ENCODE results near the gene SUV39H1.

Gene SUV39H1

GRCh38 chrX:48711929-48712505 is 15.5 kb downstream of the SUV39H1 start:
- in situ Hi-C loops (cut with MboI; ENCODE audit: low sequenced_read_pairs) = no loop called here

GRCh38 chrX:48713847-48714246 is 17.3 kb downstream of the SUV39H1 start:
- in situ Hi-C loops (cut with MboI; ENCODE audit: low sequenced_read_pairs) = no loop called here

- in situ Hi-C loops (cut with MboI; ENCODE audit: low sequenced_read_pairs) = no loop called here
Observed at GRCh38 chrX:48714573-48714972, 18.0 kb downstream of the SUV39H1 start.

GRCh38 chrX:48715072-48715471 is 18.5 kb downstream of the SUV39H1 start:
- in situ Hi-C loops (cut with MboI; ENCODE audit: low sequenced_read_pairs) = no loop called here

DNA sequence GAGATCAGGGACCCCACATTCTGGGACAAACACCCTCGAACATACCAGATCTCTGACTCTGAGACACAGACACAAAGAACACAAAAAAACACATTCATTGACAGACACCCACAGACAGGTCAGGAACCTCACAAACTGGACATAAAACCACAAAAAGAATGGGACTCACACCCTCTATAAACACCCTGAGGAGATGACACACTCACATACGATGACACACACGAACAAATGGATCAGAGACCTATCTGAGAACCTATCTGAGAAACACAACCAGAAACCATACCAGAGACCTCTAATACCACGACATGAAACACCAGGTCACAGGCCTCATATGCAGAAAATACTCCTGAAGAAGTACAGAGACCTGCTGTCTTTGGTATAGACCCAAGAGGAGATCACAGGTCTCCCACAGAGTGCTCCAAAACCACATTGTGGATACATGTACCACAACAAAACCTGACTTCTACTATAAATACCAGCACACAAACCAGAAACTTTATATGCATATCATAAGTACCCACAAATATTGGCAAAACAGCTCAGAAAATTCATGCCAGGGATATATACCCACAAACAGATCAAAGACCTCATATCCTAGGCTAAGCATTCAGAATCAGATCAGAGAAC is 19.5 kb downstream of the SUV39H1 start:
- in situ Hi-C loops (cut with MboI; ENCODE audit: low sequenced_read_pairs) = no loop called here

GRCh38 chrX:48719958-48720357 is 23.4 kb downstream of the SUV39H1 start:
- in situ Hi-C loops (cut with MboI; ENCODE audit: low sequenced_read_pairs) = no loop called here

DNA sequence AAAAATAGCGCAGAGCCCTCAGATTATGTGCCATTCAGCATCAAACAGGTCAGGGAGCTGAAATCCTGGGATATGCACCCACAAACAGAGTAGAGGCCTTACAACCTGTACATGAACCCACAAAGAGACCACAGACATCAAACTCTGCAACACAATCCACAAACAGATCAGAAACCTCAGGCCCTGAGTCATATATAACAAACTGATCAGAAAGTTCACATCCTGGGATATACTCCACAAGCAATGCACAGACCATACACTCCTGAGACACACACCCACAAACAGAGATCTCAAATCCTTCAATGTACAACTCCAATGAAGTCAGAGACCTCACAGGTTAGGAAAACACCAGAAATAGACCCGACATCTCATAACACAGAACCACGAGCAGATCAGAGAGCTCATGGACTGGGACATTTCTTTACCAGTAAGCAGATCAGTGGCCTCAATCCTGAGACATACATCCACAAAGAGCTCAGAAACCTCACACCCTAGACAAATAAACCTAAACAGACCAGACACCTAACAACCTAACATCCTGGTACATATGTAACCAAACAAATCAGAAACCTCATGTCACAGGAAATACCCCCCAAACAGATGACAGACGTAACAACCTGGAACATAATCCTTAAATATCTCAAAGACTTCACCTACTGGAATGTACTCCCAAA is 24.2 kb downstream of the SUV39H1 start:
- in situ Hi-C loops (cut with MboI; ENCODE audit: low sequenced_read_pairs) = no loop called here

DNA sequence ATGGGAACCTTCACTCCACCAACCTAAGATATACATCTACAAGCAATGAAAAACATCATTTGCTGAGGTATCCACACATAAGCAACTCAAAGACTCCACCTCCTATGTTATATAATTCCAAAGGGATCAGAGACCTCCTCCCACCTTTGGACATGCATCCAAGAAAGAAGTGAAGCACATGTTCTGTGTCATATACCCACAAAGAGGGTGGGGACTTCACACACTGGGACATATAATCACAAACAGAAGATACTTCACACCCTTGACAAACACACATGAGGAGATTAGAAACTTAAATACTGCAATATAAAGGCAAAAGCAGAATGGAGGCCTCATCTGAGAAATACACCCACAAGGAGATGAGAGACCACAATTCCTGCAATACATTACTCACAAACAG is 25.4 kb downstream of the SUV39H1 start:
- in situ Hi-C loops (cut with MboI; ENCODE audit: low sequenced_read_pairs) = no loop called here

- in situ Hi-C loops (cut with MboI; ENCODE audit: low sequenced_read_pairs) = no loop called here
Observed at GRCh38 chrX:48726596-48726995, 30.1 kb downstream of the SUV39H1 start.

DNA sequence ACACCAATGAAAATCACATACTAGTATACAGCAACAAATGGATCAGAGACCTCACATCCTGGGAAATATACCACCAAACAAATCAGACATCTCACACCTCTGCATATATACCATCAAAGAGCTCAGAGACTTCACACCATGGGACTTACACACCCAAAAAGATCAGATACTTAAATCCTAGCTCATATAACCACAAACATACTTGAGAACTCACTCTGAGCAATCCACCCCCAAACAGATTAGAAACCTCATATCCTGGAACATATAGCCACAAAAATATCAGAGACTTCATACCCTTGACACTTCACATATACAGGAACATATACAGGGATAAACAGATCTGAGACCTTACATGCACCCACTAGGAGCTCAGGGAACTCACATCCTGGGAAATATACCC is 32.1 kb downstream of the SUV39H1 start:
- in situ Hi-C loops (cut with MboI; ENCODE audit: low sequenced_read_pairs) = no loop called here

DNA sequence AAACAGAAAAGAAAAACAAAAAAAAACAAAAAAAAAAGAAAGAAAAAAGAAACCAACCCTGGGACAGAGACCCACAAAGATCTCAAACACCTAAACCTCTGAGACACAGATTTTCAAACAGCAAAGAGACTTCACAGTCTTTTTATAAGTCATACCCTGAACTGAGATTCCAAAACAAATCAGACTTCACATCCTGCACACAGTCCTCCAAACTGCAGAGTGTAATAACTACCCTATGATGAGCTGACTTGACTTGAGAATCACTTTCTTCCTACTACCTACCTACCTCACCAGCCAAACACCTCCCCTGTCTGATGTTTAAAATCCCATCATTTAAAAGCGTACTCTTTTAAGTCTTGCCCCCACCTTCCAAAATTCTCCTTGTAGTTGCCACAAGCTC is 39.8 kb downstream of the SUV39H1 start:
- in situ Hi-C loops (cut with MboI; ENCODE audit: low sequenced_read_pairs) = no loop called here

GRCh38 chrX:48736878-48737212 is 40.3 kb downstream of the SUV39H1 start:
- in situ Hi-C loops (cut with MboI; ENCODE audit: low sequenced_read_pairs) = no loop called here

- in situ Hi-C loops (cut with MboI; ENCODE audit: low sequenced_read_pairs) = no loop called here
Observed at GRCh38 chrX:48737213-48737938, 40.8 kb downstream of the SUV39H1 start.

DNA sequence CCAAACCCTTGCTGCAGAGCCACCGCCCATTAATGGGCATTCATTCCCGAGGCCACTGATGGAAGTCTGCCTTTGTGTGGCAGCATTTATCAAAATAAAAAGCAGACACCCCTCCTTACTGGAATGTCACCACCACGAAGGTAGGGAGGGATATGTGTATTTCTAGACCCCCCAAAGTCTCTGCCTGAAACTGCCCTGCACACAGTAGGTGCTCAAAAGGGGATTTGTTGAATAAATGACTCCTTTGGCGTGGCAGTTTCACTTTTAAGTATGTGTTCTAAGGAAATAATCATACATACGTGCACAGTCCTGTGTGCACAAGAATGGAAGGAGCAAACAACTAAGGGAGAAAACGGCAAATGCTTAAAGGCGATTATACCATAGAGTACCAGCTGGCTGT is 41.4 kb downstream of the SUV39H1 start:
- in situ Hi-C loops (cut with MboI; ENCODE audit: low sequenced_read_pairs) = no loop called here

DNA sequence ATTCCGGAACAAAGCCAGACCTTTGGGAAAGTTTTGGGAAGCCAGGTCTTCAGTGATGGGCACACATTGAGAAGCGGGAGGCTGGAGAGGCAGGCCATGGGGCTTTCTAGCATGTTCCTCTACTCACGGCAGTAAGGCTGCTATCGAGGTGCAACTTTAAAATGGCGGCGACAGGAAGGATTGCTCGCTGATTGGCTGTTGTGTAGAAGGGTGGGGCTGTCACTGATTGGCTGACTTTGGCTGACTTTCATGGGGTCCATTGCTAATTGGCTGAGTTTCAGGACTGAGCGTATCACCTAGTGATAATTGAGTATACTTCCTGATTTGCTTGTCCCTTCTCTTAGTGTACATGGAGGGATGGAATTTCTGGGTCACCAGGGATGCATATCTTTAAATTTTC is 45.3 kb downstream of the SUV39H1 start:
- in situ Hi-C loops (cut with MboI; ENCODE audit: low sequenced_read_pairs) = no loop called here

DNA sequence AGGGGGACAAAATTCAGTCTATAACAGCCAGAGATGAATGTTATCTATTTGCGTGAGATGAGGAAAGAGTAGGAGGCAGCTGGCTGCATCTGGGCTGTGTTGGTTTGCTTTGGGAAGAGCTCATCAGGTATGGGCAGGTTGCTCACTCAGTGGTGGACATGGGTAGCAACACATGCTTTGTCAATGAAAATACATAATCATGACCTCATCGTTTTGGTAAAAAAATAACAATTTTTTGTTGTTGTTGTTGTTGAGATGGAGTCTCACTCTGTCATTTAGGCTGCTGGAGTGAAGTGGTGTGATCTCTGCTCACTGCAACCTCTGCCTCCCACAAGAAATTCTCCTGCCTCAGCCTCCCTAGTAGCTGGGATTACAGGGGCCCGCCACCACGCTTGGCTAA is 48.7 kb downstream of the SUV39H1 start:
- in situ Hi-C loops (cut with MboI; ENCODE audit: low sequenced_read_pairs) = no loop called here

- in situ Hi-C loops (cut with MboI; ENCODE audit: low sequenced_read_pairs) = no loop called here
Observed at GRCh38 chrX:48747415-48748016, 51.0 kb downstream of the SUV39H1 start.

DNA sequence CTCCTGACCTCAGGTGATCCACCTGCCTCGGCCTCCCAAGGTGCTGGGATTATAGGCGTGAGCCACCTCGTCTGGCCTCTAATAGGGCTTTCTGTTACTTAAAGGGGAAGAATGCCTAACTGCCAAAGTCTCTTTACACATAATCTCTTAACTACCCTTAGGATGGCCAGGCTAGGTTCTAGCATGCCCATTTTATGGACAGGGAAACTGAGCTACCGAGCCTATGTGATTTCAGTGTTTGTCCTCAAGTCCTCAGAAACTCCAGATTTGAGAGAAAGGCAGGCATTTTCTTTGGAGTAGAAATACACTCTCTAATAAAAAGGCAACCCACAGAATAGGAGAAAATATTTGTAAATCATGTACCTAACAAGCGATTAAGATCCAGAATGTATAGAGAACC is 52.6 kb downstream of the SUV39H1 start:
- in situ Hi-C loops (cut with MboI; ENCODE audit: low sequenced_read_pairs) = no loop called here

GRCh38 chrX:48751343-48751742 is 54.8 kb downstream of the SUV39H1 start:
- in situ Hi-C loops (cut with MboI; ENCODE audit: low sequenced_read_pairs) = no loop called here

DNA sequence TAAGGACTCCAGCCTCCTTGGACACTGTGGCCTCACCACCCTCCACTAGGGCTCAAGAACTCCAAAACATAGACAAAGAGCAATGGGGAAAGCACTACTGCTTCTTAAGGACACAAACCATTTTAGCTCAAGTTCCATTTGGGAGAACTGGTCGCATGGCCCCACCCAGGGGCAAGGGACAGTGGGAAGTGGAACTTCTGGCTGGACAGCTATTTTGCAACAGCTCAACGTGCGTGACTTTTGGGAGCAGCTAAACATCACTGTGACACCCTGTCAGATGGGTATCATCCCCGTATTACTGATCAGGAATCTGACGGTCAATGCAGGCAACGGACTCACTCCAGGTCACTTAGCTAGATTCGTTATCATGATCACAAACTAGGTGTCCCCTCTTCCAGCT is 56.0 kb downstream of the SUV39H1 start:
- in situ Hi-C loops (cut with MboI; ENCODE audit: low sequenced_read_pairs) = no loop called here

GRCh38 chrX:48753708-48754228 is 57.2 kb downstream of the SUV39H1 start:
- in situ Hi-C loops (cut with MboI; ENCODE audit: low sequenced_read_pairs) = no loop called here
